Esophagus muscularis mucosa (tissue), 4 donors: ENCODE results near the gene URM1.

Experiments
- EP300 ChIP-seq: sonication (generic); formaldehyde crosslinking; IDR thresholded peaks from one replicate; pipeline ENCODE4 v1.6.1; 2017; ENCODE audit warnings: antibody characterized with exemption
- POLR2A ChIP-seq: fragments of 450-650 bp; IDR thresholded peaks from one replicate; pipeline ENCODE4 v1.6.1; 2017; ENCODE audit warnings: antibody characterized with exemption, moderate library complexity, mild to moderate bottlenecking, low read depth
- TF ChIP-seq, protein P1 (sequence below), 3 experiments: fragments of 200-600 bp in 2 of 3; fragments of 450-650 bp in 1 of 3; sonication (generic) in 2 of 3; IDR thresholded peaks; one replicate each; pipeline ENCODE4 v1.5.1; 2017 to 2019; ENCODE audit warnings: antibody characterized with exemption in 3 of 3, mild to moderate bottlenecking in 2 of 3, moderate library complexity in 1 of 3

DNA sequence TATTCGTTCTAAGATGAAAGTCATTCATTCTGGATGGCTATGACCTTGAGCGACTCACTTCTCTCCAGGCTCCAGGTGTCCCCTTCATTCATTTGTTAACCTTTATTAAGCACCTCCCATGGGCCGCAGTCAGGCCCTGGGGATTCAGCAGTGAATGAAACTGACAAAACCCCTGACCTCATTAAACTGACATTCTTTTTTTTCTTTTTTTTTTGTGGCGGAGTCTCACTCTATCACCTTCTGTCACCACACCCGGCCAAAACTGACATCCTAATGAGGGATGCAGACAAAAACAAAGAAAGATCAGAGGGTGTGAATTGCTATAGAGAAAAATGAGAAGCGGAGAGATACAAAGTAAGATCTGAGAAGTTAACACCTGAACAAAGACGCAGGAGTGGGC is 68.1 kb downstream of the URM1 start:
- no peak for TF ChIP-seq POLR2A
- TF ChIP-seq, protein P1, sequence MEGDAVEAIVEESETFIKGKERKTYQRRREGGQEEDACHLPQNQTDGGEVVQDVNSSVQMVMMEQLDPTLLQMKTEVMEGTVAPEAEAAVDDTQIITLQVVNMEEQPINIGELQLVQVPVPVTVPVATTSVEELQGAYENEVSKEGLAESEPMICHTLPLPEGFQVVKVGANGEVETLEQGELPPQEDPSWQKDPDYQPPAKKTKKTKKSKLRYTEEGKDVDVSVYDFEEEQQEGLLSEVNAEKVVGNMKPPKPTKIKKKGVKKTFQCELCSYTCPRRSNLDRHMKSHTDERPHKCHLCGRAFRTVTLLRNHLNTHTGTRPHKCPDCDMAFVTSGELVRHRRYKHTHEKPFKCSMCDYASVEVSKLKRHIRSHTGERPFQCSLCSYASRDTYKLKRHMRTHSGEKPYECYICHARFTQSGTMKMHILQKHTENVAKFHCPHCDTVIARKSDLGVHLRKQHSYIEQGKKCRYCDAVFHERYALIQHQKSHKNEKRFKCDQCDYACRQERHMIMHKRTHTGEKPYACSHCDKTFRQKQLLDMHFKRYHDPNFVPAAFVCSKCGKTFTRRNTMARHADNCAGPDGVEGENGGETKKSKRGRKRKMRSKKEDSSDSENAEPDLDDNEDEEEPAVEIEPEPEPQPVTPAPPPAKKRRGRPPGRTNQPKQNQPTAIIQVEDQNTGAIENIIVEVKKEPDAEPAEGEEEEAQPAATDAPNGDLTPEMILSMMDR (IDR thresholded peaks at IDR 0.05) = no peak
- TF ChIP-seq EP300 = no peak
